Measurements from ENCODE around the gene SV2B. TPM values are rescaled to one million over a fixed set of nuclear protein-coding genes. Genes with fewer than 3 reads are reported as not detected.

Gene SV2B
- total RNA-seq, 5 donors from 2014 or later (not counting 1 experiment from before 2014, with no cell fraction given): 0.03 to 0.13 (median 0.09) TPM; not detected in 2

DNA sequence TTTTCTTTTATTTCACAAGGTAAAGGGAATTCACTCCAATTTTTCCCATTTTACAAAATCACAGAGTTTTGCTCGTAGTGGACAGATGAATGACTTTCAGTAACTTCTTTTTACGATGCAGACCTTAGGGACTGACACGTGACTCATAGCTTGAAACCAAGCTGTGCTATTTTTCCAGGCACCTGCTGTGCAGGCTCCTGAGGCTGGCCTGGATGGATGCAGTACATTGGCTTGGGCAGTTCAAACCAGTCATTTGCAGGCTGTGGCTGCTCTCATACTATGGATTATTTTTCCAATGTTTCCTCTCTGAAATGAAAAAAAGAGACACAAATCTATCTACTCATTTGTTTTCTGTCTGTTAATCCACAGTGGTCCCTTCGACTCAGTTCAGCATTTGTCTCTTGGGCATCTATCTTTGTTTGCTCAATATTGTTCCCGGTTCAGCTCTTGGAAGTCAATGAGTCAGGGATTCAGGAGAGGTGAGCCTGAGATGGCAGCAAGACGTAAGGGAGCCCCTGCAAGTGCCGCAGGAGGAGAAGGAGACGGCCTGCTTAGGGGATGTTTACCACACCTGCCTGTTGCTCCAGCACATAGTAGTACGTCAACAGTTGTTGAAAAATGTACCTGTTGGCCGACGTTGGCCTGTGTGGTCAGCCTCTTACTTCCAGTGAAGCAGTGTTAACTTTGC lies 92.8 kb downstream of the SV2B start:
- DNase-seq: no peak
- H3K27me3 Mint-ChIP-seq: peaks cover 26 to 43% of the 10 kb centered on the region in 2 donors
- no peak overlapping the region for H3K27ac Mint-ChIP-seq
- Histone ChIP-seq H3K36me3 (ENCODE audit: control insufficient read depth in 2 of 2, extremely low read depth in 1 of 2, insufficient read depth in 1 of 2, low read length in 1 of 2) (no peaks in the 10 kb centered on the region), H3K27ac (ENCODE audit: low read length) (no peak overlapping the region), H3K4me1 (ENCODE audit: control insufficient read depth in 1 of 2, extremely low read depth in 1 of 2, insufficient read depth in 2 of 2, low read length in 2 of 2) (no peaks in the 10 kb centered on the region), H3K9me3 (no peaks in the 10 kb centered on the region), H3K27me3 (replicated peaks in 1 of 2; ENCODE audit: control insufficient read depth in 2 of 2, extremely low read depth in 1 of 2, insufficient read depth in 2 of 2, low read length in 1 of 2) (peaks cover 4 to 15% of the 10 kb centered on the region in 2 experiments), H3K4me3 (ENCODE audit: control insufficient read depth in 1 of 2, extremely low read depth in 1 of 2, low read length in 1 of 2) (no peak overlapping the region)
- ChIA-PET POLR2A (no interaction called here), CTCF (no interaction called here)
- ATAC-seq (replicated peaks in 1 of 4): no peak
- H3K4me3 Mint-ChIP-seq: no peak overlapping the region
- no peaks in the 10 kb centered on the region for H3K36me3 Mint-ChIP-seq
- H3K4me1 Mint-ChIP-seq: no peaks in the 10 kb centered on the region
- no peaks in the 10 kb centered on the region for H3K9me3 Mint-ChIP-seq
- WGBS (ENCODE audit: insufficient coverage): 78% methylated on average over 9 of the region's 11 CpGs

GRCh38 chr15:91193378-91193720 lies 93.3 kb downstream of the SV2B start:
- WGBS (ENCODE audit: insufficient coverage): no CpG with 5 or more reads among the region's 2 CpGs
- H3K27ac Mint-ChIP-seq: no peak overlapping the region
- Histone ChIP-seq H3K4me1 (ENCODE audit: control insufficient read depth in 1 of 2, extremely low read depth in 1 of 2, insufficient read depth in 2 of 2, low read length in 2 of 2) (no peaks in the 10 kb centered on the region), H3K27me3 (replicated peaks in 1 of 2; ENCODE audit: control insufficient read depth in 2 of 2, extremely low read depth in 1 of 2, insufficient read depth in 2 of 2, low read length in 1 of 2) (peaks cover 4 to 15% of the 10 kb centered on the region in 2 experiments), H3K9me3 (no peaks in the 10 kb centered on the region), H3K4me3 (ENCODE audit: control insufficient read depth in 1 of 2, extremely low read depth in 1 of 2, low read length in 1 of 2) (no peak overlapping the region), H3K36me3 (ENCODE audit: control insufficient read depth in 2 of 2, extremely low read depth in 1 of 2, insufficient read depth in 1 of 2, low read length in 1 of 2) (no peaks in the 10 kb centered on the region), H3K27ac (ENCODE audit: low read length) (no peak overlapping the region)
- H3K36me3 Mint-ChIP-seq: no peaks in the 10 kb centered on the region
- no peaks in the 10 kb centered on the region for H3K4me1 Mint-ChIP-seq
- DNase-seq (no peak), ATAC-seq (replicated peaks in 1 of 4) (no peak)
- ChIA-PET POLR2A (no interaction called here), CTCF (no interaction called here)
- H3K4me3 Mint-ChIP-seq: no peak overlapping the region
- H3K9me3 Mint-ChIP-seq: no peaks in the 10 kb centered on the region
- peaks cover 26 to 44% of the 10 kb centered on the region in 2 donors for H3K27me3 Mint-ChIP-seq

GRCh38 chr15:91196127-91196526 lies 96.1 kb downstream of the SV2B start:
- H3K27me3 ChIP-seq (replicated peaks in 1 of 2; ENCODE audit: control insufficient read depth in 2 of 2, extremely low read depth in 1 of 2, insufficient read depth in 2 of 2, low read length in 1 of 2): peaks cover 4 to 19% of the 10 kb centered on the region in 2 experiments
- DNase-seq (no peak), ATAC-seq (replicated peaks in 1 of 4) (no peak)
- peaks cover 25 to 42% of the 10 kb centered on the region in 2 donors for H3K27me3 Mint-ChIP-seq
- H3K36me3 ChIP-seq (ENCODE audit: control insufficient read depth in 2 of 2, extremely low read depth in 1 of 2, insufficient read depth in 1 of 2, low read length in 1 of 2): no peaks in the 10 kb centered on the region
- H3K36me3 Mint-ChIP-seq: no peaks in the 10 kb centered on the region
- H3K4me1 ChIP-seq (ENCODE audit: control insufficient read depth in 1 of 2, extremely low read depth in 1 of 2, insufficient read depth in 2 of 2, low read length in 2 of 2): no peaks in the 10 kb centered on the region
- no peak overlapping the region for H3K4me3 Mint-ChIP-seq
- no peaks in the 10 kb centered on the region for H3K9me3 Mint-ChIP-seq
- no peaks in the 10 kb centered on the region for H3K4me1 Mint-ChIP-seq
- no peak overlapping the region for H3K4me3 ChIP-seq (ENCODE audit: control insufficient read depth in 1 of 2, extremely low read depth in 1 of 2, low read length in 1 of 2)
- no peak overlapping the region for H3K27ac Mint-ChIP-seq
- H3K27ac ChIP-seq (ENCODE audit: low read length): no peak overlapping the region
- 65% methylated on average over 2 of the region's 4 CpGs for WGBS (ENCODE audit: insufficient coverage)
- H3K9me3 ChIP-seq: no peaks in the 10 kb centered on the region
- ChIA-PET POLR2A (no interaction called here), CTCF (no interaction called here)

DNA sequence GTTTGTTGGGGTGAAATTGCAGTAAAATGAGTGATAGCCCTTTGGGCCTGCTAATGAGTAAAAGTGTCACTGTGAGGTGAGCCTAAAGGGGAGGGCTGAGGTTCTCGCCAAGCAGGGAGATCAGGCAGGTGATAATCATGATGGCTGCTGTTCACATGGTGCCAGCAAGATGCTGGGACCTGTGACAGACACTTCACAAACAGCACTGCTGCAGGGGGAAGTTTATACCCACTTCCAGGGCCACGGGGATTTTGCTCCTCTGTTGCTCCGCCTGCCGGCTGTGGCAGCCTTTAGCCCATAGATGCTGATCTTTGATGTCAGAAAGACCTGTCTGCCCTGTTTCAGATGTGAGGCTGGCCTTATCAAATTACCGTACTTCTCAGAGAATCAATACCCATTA lies 96.7 kb downstream of the SV2B start:
- no peak overlapping the region for H3K4me3 ChIP-seq (ENCODE audit: control insufficient read depth in 1 of 2, extremely low read depth in 1 of 2, low read length in 1 of 2)
- Mint-ChIP-seq H3K27me3 (peaks cover 25 to 37% of the 10 kb centered on the region in 2 donors), H3K4me3 (no peak overlapping the region), H3K9me3 (no peaks in the 10 kb centered on the region), H3K36me3 (no peaks in the 10 kb centered on the region), H3K27ac (no peak overlapping the region), H3K4me1 (no peaks in the 10 kb centered on the region)
- no peaks in the 10 kb centered on the region for H3K9me3 ChIP-seq
- WGBS (ENCODE audit: insufficient coverage): 81% methylated on average over 3 of the region's 5 CpGs
- POLR2A ChIA-PET: no interaction called here
- ATAC-seq (replicated peaks in 1 of 4): no peak
- no peaks in the 10 kb centered on the region for H3K4me1 ChIP-seq (ENCODE audit: control insufficient read depth in 1 of 2, extremely low read depth in 1 of 2, insufficient read depth in 2 of 2, low read length in 2 of 2)
- no peak overlapping the region for H3K27ac ChIP-seq (ENCODE audit: low read length)
- peaks cover 4 to 19% of the 10 kb centered on the region in 2 experiments for H3K27me3 ChIP-seq (replicated peaks in 1 of 2; ENCODE audit: control insufficient read depth in 2 of 2, extremely low read depth in 1 of 2, insufficient read depth in 2 of 2, low read length in 1 of 2)
- no peak for DNase-seq
- H3K36me3 ChIP-seq (ENCODE audit: control insufficient read depth in 2 of 2, extremely low read depth in 1 of 2, insufficient read depth in 1 of 2, low read length in 1 of 2): no peaks in the 10 kb centered on the region
- CTCF ChIA-PET: no interaction called here

GRCh38 chr15:91199511-91199910 lies 99.5 kb downstream of the SV2B start:
- CTCF ChIA-PET: no interaction called here
- ATAC-seq (replicated peaks in 1 of 4) (no peak), DNase-seq (no peak)
- no peak overlapping the region for H3K27ac Mint-ChIP-seq
- Histone ChIP-seq H3K4me3 (ENCODE audit: control insufficient read depth in 1 of 2, extremely low read depth in 1 of 2, low read length in 1 of 2) (no peak overlapping the region), H3K27me3 (replicated peaks in 1 of 2; ENCODE audit: control insufficient read depth in 2 of 2, extremely low read depth in 1 of 2, insufficient read depth in 2 of 2, low read length in 1 of 2) (peaks cover 0 to 7% of the 10 kb centered on the region in 2 experiments), H3K9me3 (no peaks in the 10 kb centered on the region), H3K27ac (ENCODE audit: low read length) (no peak overlapping the region), H3K4me1 (ENCODE audit: control insufficient read depth in 1 of 2, extremely low read depth in 1 of 2, insufficient read depth in 2 of 2, low read length in 2 of 2) (no peaks in the 10 kb centered on the region), H3K36me3 (ENCODE audit: control insufficient read depth in 2 of 2, extremely low read depth in 1 of 2, insufficient read depth in 1 of 2, low read length in 1 of 2) (no peaks in the 10 kb centered on the region)
- no peaks in the 10 kb centered on the region for H3K4me1 Mint-ChIP-seq
- no peaks in the 10 kb centered on the region for H3K9me3 Mint-ChIP-seq
- whole genome bisulfite sequencing (ENCODE audit: insufficient coverage): 90% methylated on average over 6 of the region's 7 CpGs
- POLR2A ChIA-PET: no interaction called here
- peaks cover 12 to 16% of the 10 kb centered on the region in 2 donors for H3K27me3 Mint-ChIP-seq
- H3K4me3 Mint-ChIP-seq: no peak overlapping the region
- H3K36me3 Mint-ChIP-seq: no peaks in the 10 kb centered on the region

- Mint-ChIP-seq H3K27ac (no peak overlapping the region), H3K9me3 (no peaks in the 10 kb centered on the region), H3K4me1 (no peaks in the 10 kb centered on the region), H3K36me3 (no peaks in the 10 kb centered on the region), H3K27me3 (peaks cover 7 to 19% of the 10 kb centered on the region in 2 donors), H3K4me3 (no peak overlapping the region)
- H3K4me3 ChIP-seq (ENCODE audit: control insufficient read depth in 1 of 2, extremely low read depth in 1 of 2, low read length in 1 of 2): no peak overlapping the region
- no peaks in the 10 kb centered on the region for H3K4me1 ChIP-seq (ENCODE audit: control insufficient read depth in 1 of 2, extremely low read depth in 1 of 2, insufficient read depth in 2 of 2, low read length in 2 of 2)
- H3K27me3 ChIP-seq (replicated peaks in 1 of 2; ENCODE audit: control insufficient read depth in 2 of 2, extremely low read depth in 1 of 2, insufficient read depth in 2 of 2, low read length in 1 of 2): peaks cover 0 to 4% of the 10 kb centered on the region in 2 experiments
- H3K36me3 ChIP-seq (ENCODE audit: control insufficient read depth in 2 of 2, extremely low read depth in 1 of 2, insufficient read depth in 1 of 2, low read length in 1 of 2): no peaks in the 10 kb centered on the region
- no peak for ATAC-seq (replicated peaks in 1 of 4)
- DNase-seq: no peak
- 83% methylated on average over 1 of the region's 5 CpGs for WGBS (ENCODE audit: insufficient coverage)
- ChIA-PET CTCF (no interaction called here), POLR2A (no interaction called here)
- H3K27ac ChIP-seq (ENCODE audit: low read length): no peak overlapping the region
- no peaks in the 10 kb centered on the region for H3K9me3 ChIP-seq
These were observed 100.2 kb downstream of the SV2B start for GRCh38 chr15:91200101-91200754.
